ENCODE results near the gene ZNF10.

- TF ChIP-seq POLR2AphosphoS5 (IDR thresholded peaks at IDR 0.05; ENCODE audit: low read depth, low read length), result no peak
- no peak for TF ChIP-seq POLR2A (IDR thresholded peaks at IDR 0.05; ENCODE audit: low read depth, low read length)
- TF ChIP-seq TAF1 (IDR thresholded peaks at IDR 0.05; ENCODE audit: borderline replicate concordance, low read depth, low read length), result no peak
Measured at GRCh38 chr12:133130808-133131128, 341 bp downstream of the ZNF10 start.
